Measurements from ENCODE around the gene FFAR1.

The FFAR1 gene

DNA sequence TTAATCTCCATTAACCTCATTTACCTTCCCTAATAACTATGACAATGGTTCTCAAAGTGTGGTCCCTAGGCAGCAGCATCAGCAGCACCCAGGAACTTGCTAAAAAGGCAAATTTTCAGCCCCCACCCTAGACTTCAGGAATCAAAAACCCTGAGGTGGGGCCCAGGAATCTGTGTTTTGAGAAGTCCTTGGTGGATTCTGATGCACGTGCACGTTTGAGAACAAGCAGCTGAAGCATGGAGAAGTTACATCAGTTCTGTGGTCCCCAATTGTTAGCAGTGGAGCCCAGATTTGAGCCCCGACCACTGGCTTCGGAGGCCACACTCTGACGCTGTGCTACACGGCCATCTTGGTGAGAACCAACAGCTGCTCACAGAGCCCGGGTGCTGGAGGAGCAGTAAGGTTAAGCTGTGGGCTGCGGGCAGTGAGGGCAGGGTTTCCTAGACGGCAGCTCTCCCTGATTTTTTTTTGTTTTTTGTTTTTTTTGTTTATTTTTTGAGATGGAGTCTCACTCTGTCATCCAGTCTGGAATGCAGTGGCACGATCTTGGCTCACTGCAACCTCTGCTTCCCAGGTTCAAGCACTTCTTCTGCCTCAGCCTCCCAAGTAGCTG, 32.7 kb upstream of the FFAR1 start:
- no peak overlapping the region for H3K4me3 ChIP-seq (ENCODE audit: low read length)
- no peak for DNase-seq (ENCODE audit: low read depth)
- TF ChIP-seq, protein P1, sequence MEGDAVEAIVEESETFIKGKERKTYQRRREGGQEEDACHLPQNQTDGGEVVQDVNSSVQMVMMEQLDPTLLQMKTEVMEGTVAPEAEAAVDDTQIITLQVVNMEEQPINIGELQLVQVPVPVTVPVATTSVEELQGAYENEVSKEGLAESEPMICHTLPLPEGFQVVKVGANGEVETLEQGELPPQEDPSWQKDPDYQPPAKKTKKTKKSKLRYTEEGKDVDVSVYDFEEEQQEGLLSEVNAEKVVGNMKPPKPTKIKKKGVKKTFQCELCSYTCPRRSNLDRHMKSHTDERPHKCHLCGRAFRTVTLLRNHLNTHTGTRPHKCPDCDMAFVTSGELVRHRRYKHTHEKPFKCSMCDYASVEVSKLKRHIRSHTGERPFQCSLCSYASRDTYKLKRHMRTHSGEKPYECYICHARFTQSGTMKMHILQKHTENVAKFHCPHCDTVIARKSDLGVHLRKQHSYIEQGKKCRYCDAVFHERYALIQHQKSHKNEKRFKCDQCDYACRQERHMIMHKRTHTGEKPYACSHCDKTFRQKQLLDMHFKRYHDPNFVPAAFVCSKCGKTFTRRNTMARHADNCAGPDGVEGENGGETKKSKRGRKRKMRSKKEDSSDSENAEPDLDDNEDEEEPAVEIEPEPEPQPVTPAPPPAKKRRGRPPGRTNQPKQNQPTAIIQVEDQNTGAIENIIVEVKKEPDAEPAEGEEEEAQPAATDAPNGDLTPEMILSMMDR (conservative IDR thresholded peaks at IDR 0.05; ENCODE audit: low read length) = no peak

DNA sequence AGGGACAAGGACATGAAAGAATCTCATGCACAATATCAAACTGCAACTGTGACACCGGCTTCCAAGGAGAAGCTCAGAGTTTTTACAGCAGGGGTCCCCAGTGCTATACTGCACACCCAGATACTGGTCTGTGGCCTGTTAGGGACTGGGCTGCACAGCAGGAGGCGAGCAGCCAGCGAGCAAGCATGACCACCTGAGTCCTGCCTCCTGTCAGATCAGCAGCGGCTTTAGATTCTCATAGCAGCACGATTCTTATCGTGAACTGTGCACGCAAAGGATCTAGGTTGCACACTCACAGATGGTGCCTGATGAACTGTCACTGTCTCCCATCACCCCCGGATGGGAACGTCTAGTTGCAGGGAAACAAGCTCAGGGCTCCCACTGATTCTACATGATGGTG, 31.8 kb upstream of the FFAR1 start:
- DNase-seq (ENCODE audit: low read depth) = no peak
- TF ChIP-seq, protein P1 (conservative IDR thresholded peaks at IDR 0.05; ENCODE audit: low read length) = no peak
- no peak overlapping the region for H3K4me3 ChIP-seq (ENCODE audit: low read length)

DNA sequence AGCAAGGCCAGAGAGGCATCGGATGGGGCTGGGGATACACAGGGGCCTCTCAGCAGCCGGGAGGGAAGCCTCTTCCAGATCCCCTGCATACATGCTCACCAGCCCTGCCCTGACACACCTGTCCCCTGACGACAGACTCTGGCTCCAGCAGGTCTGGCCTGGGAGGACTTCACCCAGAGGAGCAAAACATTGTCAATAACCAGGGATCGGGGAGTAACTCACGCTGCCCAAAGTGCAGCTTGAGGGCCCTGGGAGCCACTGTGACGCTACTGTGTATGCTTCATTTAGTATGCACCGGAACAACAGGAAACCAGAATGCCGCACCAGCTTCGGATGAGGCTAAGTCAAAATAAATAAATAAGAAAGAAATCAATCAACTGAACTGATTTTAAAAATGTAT, 31.1 kb upstream of the FFAR1 start:
- H3K4me3 ChIP-seq (ENCODE audit: low read length) = no peak overlapping the region
- DNase-seq (ENCODE audit: low read depth) = no peak
- TF ChIP-seq, protein P1 (conservative IDR thresholded peaks at IDR 0.05; ENCODE audit: low read length) = no peak

DNA sequence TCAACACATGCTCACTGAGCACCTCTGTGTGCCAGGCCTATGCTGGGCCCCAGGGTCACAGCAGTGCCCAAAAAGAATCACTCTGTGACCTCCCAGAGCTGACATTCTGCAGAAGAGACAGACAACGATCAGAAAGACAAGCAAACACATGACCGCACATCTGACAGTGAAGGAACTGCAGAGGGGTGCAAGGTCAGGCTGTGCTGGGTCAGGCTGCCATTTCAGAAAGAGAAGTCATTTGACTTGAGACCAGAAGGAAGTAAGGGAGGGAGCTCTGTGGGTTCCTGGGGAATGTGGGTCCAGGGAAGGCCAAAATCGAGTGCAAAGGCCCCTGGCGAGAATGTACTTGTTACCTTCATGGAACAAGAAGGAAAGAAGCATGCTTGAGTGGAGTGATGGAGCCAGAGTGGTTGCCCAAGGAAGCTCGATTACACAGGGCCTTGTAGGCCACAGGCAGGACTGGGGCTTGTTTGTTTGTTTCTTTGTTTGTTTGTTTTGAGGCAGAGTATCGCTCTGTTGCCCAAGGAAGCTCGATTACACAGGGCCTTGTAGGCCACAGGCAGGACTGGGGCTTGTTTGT, 30.1 kb upstream of the FFAR1 start:
- TF ChIP-seq, protein P1 (conservative IDR thresholded peaks at IDR 0.05; ENCODE audit: low read length) = no peak
- DNase-seq (ENCODE audit: low read depth) = no peak
- no peak overlapping the region for H3K4me3 ChIP-seq (ENCODE audit: low read length)

DNA sequence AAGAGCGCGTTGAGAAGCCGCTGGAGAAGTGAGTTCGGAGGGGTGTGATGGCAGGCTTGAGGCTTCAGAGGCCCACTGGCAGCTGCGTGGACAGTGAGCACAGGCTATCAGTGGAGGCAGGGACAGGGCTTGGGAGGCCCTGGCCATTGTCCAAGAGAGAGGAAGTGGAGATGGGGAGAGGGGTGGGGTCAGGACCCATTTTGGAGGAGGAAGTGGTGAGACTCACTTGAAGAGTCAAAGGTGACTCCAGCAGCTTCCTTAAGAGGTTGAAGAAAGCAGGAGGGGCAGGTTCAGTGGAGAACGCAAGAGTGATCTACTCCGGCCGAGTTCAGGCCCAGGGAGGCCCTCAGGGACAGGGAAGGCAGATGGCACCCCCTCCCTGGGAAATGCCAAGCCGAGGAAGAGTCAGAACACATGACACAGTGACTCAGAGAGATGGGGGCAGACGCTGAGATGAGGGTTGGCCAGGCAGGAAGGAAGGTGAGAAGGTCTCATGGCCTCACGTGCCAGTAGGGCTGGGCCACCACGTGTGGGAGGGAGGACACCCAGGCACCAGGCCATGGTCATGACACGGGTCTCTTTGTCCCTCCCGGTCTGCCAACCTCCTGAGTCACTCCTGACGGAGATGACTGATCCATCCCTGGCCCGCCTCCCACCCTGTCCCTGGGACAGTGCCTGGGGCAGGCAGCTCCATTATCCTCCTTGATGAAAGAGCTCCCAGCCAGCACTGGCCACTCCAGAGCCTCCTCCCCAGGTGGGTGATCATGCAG, 28.8 kb upstream of the FFAR1 start:
- no peak overlapping the region for H3K4me3 ChIP-seq (ENCODE audit: low read length)
- TF ChIP-seq, protein P1 (conservative IDR thresholded peaks at IDR 0.05; ENCODE audit: low read length) = no peak
- DNase-seq (ENCODE audit: low read depth) = peak; percentile 73

DNA sequence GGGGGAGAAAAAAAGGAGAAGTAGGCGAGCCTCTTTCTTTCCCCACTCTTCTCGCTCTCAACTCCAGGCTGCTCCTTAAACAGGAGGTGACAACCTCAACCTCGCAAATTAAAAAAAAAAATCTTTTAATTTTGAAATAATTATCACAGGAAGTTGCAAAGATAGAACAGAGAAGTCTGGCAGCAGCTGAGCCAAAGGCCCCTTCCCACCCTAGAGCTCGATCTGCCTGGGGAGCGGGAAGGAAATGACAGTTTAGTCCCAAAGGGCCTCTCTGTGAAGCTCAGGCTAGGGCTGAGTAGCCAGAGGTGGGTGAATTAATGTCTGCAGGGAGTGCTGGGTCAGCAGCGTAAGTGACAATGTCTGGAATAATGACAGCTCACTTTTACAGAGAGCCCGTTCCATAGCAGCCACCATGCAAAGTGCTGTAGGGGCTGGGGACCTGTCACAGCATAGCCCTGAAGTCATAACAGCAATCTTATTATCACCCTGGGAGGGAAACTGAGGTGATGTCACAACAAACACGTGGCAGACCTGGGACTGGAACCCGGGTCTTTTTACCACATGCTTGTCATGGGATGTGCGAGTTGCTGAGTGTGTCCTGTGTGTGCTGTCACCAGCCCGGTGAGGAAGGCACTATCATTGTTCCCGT, 27.5 kb upstream of the FFAR1 start:
- TF ChIP-seq, protein P1 (conservative IDR thresholded peaks at IDR 0.05; ENCODE audit: low read length) = no peak

More for the DNA sequence above, 27.5 kb upstream of the FFAR1 start:
- DNase-seq (ENCODE audit: low read depth) = no peak
- no peak overlapping the region for H3K4me3 ChIP-seq (ENCODE audit: low read length)
